ENCODE results near the gene IRS2.

IRS2 gene

GRCh38 chr13:109727251-109727650 is 59.1 kb downstream of the IRS2 start:
- H3F3A ChIP-seq (ENCODE audit: insufficient read depth): no peaks in the 10 kb centered on the region
- H3K9me2 ChIP-seq (replicated peaks; ENCODE audit: insufficient read depth, low read length): no peaks in the 10 kb centered on the region
- H3K36me3 ChIP-seq (ENCODE audit: low read length): no peaks in the 10 kb centered on the region
- no peaks in the 10 kb centered on the region for H3K79me2 ChIP-seq (ENCODE audit: insufficient read depth, low read length)
- TF ChIP-seq CTCF (IDR thresholded peaks at IDR 0.05; ENCODE audit: insufficient read depth, low read length, poor library complexity, severe bottlenecking) (no peak), EZH2phosphoT487 (conservative IDR thresholded peaks at IDR 0.05; ENCODE audit: low read length) (no peak)
- no peaks in the 10 kb centered on the region for H3K9me3 ChIP-seq (ENCODE audit: insufficient read depth, low read length)
- H3K4me2 ChIP-seq (ENCODE audit: low read depth, low read length, poor library complexity, severe bottlenecking): no peak overlapping the region
- no peaks in the 10 kb centered on the region for H3K27me3 ChIP-seq (ENCODE audit: low read length)
- H4K20me1 ChIP-seq (ENCODE audit: low read depth, low read length): no peaks in the 10 kb centered on the region
- no peak overlapping the region for H2AFZ ChIP-seq (ENCODE audit: low read depth, low read length, severe bottlenecking)
- no peak overlapping the region for H3K27ac ChIP-seq (ENCODE audit: low read depth, low read length)
- H3K4me3 ChIP-seq (ENCODE audit: insufficient read depth, low read length, poor library complexity, severe bottlenecking): no peak overlapping the region
- H3K9ac ChIP-seq (ENCODE audit: low read length): no peak overlapping the region

GRCh38 chr13:109725995-109726637 is 60.3 kb downstream of the IRS2 start:
- no peak overlapping the region for H2AFZ ChIP-seq (ENCODE audit: low read depth, low read length, severe bottlenecking)
- H3K9me3 ChIP-seq (ENCODE audit: insufficient read depth, low read length): no peaks in the 10 kb centered on the region
- H3K4me2 ChIP-seq (ENCODE audit: low read depth, low read length, poor library complexity, severe bottlenecking): no peak overlapping the region
- no peak overlapping the region for H3K4me3 ChIP-seq (ENCODE audit: insufficient read depth, low read length, poor library complexity, severe bottlenecking)
- no peaks in the 10 kb centered on the region for H3F3A ChIP-seq (ENCODE audit: insufficient read depth)
- no peak for TF ChIP-seq CTCF (IDR thresholded peaks at IDR 0.05; ENCODE audit: insufficient read depth, low read length, poor library complexity, severe bottlenecking)
- no peak for TF ChIP-seq EZH2phosphoT487 (conservative IDR thresholded peaks at IDR 0.05; ENCODE audit: low read length)
- no peak overlapping the region for H3K9ac ChIP-seq (ENCODE audit: low read length)
- no peaks in the 10 kb centered on the region for H4K20me1 ChIP-seq (ENCODE audit: low read depth, low read length)
- no peaks in the 10 kb centered on the region for H3K9me2 ChIP-seq (replicated peaks; ENCODE audit: insufficient read depth, low read length)
- H3K27ac ChIP-seq (ENCODE audit: low read depth, low read length): no peak overlapping the region
- no peaks in the 10 kb centered on the region for H3K36me3 ChIP-seq (ENCODE audit: low read length)
- no peaks in the 10 kb centered on the region for H3K27me3 ChIP-seq (ENCODE audit: low read length)
- no peaks in the 10 kb centered on the region for H3K79me2 ChIP-seq (ENCODE audit: insufficient read depth, low read length)

DNA sequence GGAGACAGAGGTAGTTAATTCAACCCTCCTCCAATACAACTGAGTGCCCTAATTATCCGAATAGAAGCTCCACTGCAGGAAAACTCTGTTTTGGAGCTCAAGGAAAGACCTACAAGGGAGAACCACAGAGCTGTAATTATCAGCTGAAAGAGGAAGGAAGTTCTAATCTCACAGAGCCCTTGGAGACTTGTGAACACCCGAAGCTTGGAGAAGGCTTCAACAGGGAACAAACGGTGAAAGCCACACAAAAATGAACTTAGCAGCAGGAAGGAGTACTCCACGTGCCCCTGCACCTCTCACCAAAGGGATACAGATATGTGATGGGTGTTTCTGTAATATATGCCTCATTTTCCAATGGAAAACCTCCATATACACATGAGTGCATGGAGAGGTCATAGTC is 61.1 kb downstream of the IRS2 start:
- Histone ChIP-seq H3K9me3 (ENCODE audit: insufficient read depth, low read length) (no peaks in the 10 kb centered on the region), H3K27me3 (ENCODE audit: low read length) (no peaks in the 10 kb centered on the region), H3K79me2 (ENCODE audit: insufficient read depth, low read length) (no peaks in the 10 kb centered on the region), H3K36me3 (ENCODE audit: low read length) (no peaks in the 10 kb centered on the region), H3K9ac (ENCODE audit: low read length) (no peak overlapping the region), H3K4me3 (ENCODE audit: insufficient read depth, low read length, poor library complexity, severe bottlenecking) (no peak overlapping the region), H3K27ac (ENCODE audit: low read depth, low read length) (no peak overlapping the region), H2AFZ (ENCODE audit: low read depth, low read length, severe bottlenecking) (no peak overlapping the region), H4K20me1 (ENCODE audit: low read depth, low read length) (no peaks in the 10 kb centered on the region), H3K9me2 (replicated peaks; ENCODE audit: insufficient read depth, low read length) (no peaks in the 10 kb centered on the region), H3F3A (ENCODE audit: insufficient read depth) (no peaks in the 10 kb centered on the region), H3K4me2 (ENCODE audit: low read depth, low read length, poor library complexity, severe bottlenecking) (no peak overlapping the region)
- TF ChIP-seq CTCF (IDR thresholded peaks at IDR 0.05; ENCODE audit: insufficient read depth, low read length, poor library complexity, severe bottlenecking): no peak
- no peak for TF ChIP-seq EZH2phosphoT487 (conservative IDR thresholded peaks at IDR 0.05; ENCODE audit: low read length)
